HG03097 (cell line): ENCODE results near the gene CTU1.

Experiments used
- ATAC-seq: cut with Tn5 transposase; IDR thresholded peaks from one replicate; pipeline ENCODE4 v1.9.1; 2021; ENCODE audit not compliant: unreplicated experiment, low FRiP score

The CTU1 gene

GRCh38 chr19:51084505-51084904 lies 23.7 kb downstream of the CTU1 start:
- ATAC-seq = no peak

GRCh38 chr19:51083783-51084182 lies 24.4 kb downstream of the CTU1 start:
- no peak for ATAC-seq

GRCh38 chr19:51083181-51083580 lies 25.0 kb downstream of the CTU1 start:
- no peak for ATAC-seq

- ATAC-seq = no peak
Measured at GRCh38 chr19:51082611-51083010, 25.6 kb downstream of the CTU1 start, which contains the start of gene KLK14. Gene KLK14, minus strand, starts transcription at chr19:51082887. Its CDS starts 273 bp downstream, at chr19:51082614.

GRCh38 chr19:51081476-51081875 lies 26.7 kb downstream of the CTU1 start:
- no peak for ATAC-seq

- ATAC-seq = no peak
Measured at GRCh38 chr19:51079481-51080110, 28.6 kb downstream of the CTU1 start.

- ATAC-seq = no peak
Measured at GRCh38 chr19:51078731-51079130, 29.5 kb downstream of the CTU1 start.

- no peak for ATAC-seq
Measured at GRCh38 chr19:51078104-51078503, 30.1 kb downstream of the CTU1 start.

GRCh38 chr19:51076631-51077213 lies 31.5 kb downstream of the CTU1 start:
- ATAC-seq = no peak

GRCh38 chr19:51075998-51076397 lies 32.2 kb downstream of the CTU1 start:
- ATAC-seq = no peak

GRCh38 chr19:51071095-51071405 lies 37.2 kb downstream of the CTU1 start:
- ATAC-seq = no peak

GRCh38 chr19:51070334-51071094 lies 37.7 kb downstream of the CTU1 start:
- ATAC-seq = no peak

- ATAC-seq = no peak
Measured at GRCh38 chr19:51066393-51067186, 41.6 kb downstream of the CTU1 start.

- no peak for ATAC-seq
Measured at GRCh38 chr19:51065221-51065960, 42.8 kb downstream of the CTU1 start.

- ATAC-seq = no peak
Measured at GRCh38 chr19:51064534-51065220, 43.5 kb downstream of the CTU1 start, which contains the start of gene KLK13. Gene KLK13, minus strand, starts transcription at chr19:51065092. Its CDS starts 25 bp downstream, at chr19:51065067.

- ATAC-seq = no peak
Measured at GRCh38 chr19:51063664-51064063, 44.5 kb downstream of the CTU1 start.

- ATAC-seq = no peak
Measured at GRCh38 chr19:51060973-51061372, 47.2 kb downstream of the CTU1 start.

GRCh38 chr19:51060336-51060735 lies 47.9 kb downstream of the CTU1 start:
- no peak for ATAC-seq

GRCh38 chr19:51059715-51060114 lies 48.5 kb downstream of the CTU1 start:
- no peak for ATAC-seq

GRCh38 chr19:51055866-51056265 lies 52.3 kb downstream of the CTU1 start:
- ATAC-seq = no peak
